ENCODE measurements around the gene FES.

DNA sequence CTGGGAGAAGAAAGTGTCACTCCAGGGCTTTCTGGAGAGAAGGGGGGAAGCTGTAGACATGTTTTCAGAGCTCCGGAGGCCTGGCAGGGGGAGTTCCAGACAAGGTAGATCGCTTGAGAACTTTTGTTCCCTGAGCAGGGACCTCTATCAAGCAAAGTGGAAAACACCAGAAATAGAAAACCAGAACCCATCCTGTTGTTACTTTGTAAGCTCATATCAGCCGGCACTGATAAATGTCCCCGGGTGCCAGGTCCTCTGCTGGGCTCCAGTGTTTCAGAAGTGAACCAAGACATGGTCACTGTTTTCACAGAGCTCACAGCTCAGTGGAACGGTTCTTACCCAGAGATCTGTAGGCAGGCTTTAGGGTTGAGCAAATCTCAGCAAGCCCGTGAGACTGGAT is 34.5 kb downstream of the FES start:
- TF ChIP-seq, protein P1, sequence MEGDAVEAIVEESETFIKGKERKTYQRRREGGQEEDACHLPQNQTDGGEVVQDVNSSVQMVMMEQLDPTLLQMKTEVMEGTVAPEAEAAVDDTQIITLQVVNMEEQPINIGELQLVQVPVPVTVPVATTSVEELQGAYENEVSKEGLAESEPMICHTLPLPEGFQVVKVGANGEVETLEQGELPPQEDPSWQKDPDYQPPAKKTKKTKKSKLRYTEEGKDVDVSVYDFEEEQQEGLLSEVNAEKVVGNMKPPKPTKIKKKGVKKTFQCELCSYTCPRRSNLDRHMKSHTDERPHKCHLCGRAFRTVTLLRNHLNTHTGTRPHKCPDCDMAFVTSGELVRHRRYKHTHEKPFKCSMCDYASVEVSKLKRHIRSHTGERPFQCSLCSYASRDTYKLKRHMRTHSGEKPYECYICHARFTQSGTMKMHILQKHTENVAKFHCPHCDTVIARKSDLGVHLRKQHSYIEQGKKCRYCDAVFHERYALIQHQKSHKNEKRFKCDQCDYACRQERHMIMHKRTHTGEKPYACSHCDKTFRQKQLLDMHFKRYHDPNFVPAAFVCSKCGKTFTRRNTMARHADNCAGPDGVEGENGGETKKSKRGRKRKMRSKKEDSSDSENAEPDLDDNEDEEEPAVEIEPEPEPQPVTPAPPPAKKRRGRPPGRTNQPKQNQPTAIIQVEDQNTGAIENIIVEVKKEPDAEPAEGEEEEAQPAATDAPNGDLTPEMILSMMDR (conservative IDR thresholded peaks at IDR 0.05; ENCODE audit: low read length): no peak
- no peak for TF ChIP-seq EZH2phosphoT487 (IDR thresholded peaks at IDR 0.05; ENCODE audit: borderline replicate concordance, low read depth, low read length)

Measured in OCI-LY7 (cell line).